Neural cell (in vitro differentiated cells): ENCODE measurements around the gene DENND1A. TPM values are rescaled to one million over a fixed set of nuclear protein-coding genes. Genes with fewer than 3 reads are reported as not detected.

ENCODE experiments used
- H2AFZ ChIP-seq: fragments of 200-600, 300-800 bp; sonication (generic), shearing (Covaris generic); 2 replicates; pipeline ENCODE4 v1.6.0; 2014; ENCODE audit warnings: low read depth, mild to moderate bottlenecking, antibody characterized with exemption, low read length, moderate library complexity
- H3F3A ChIP-seq: fragments of 200-600 bp; shearing (Covaris generic); 2 replicates; pipeline ENCODE4 v1.6.1; 2016; ENCODE audit warnings: mild to moderate bottlenecking, moderate library complexity, mixed read lengths, antibody characterized with exemption, low read length; ENCODE audit not compliant: insufficient read depth, poor library complexity, severe bottlenecking
- H3K27ac ChIP-seq: fragments of 200-600, 300-800 bp; sonication (generic), shearing (Covaris generic); 2 replicates; pipeline ENCODE4 v1.5.1; 2014; ENCODE audit warnings: mild to moderate bottlenecking, low read length, moderate library complexity
- H3K27me3 ChIP-seq: fragments of 300-800, 200-600 bp; sonication (generic), shearing (Covaris generic); 2 replicates; pipeline ENCODE4 v1.6.0; 2014; ENCODE audit warnings: mild to moderate bottlenecking, low read depth, low read length, moderate library complexity; ENCODE audit not compliant: insufficient read depth
- H3K36me3 ChIP-seq: fragments of 300-800, 200-600 bp; sonication (generic), shearing (Covaris generic); 2 replicates; pipeline ENCODE4 v1.5.1; 2014; ENCODE audit warnings: mild to moderate bottlenecking, antibody characterized with exemption, low read length, moderate library complexity; ENCODE audit not compliant: insufficient read depth
- H3K4me2 ChIP-seq: fragments of 300-800, 200-600 bp; sonication (generic), shearing (Covaris generic); 2 replicates; pipeline ENCODE4 v1.6.0; 2014; ENCODE audit warnings: mild to moderate bottlenecking, low read length
- H3K4me3 ChIP-seq: fragments of 300-800, 200-600 bp; sonication (generic), shearing (Covaris generic); 2 replicates; pipeline ENCODE4 v1.5.1; 2014; ENCODE audit warnings: mild to moderate bottlenecking, low read length, moderate library complexity
- H3K79me2 ChIP-seq: fragments of 200-600 bp; shearing (Covaris generic); replicated peaks from 2 replicates; pipeline ENCODE4 v1.6.0; 2014; ENCODE audit warnings: mild to moderate bottlenecking, low read length, moderate library complexity; ENCODE audit not compliant: insufficient read depth
- H3K9ac ChIP-seq: fragments of 300-800, 200-600 bp; sonication (generic), shearing (Covaris generic); 2 replicates; pipeline ENCODE4 v1.6.1; 2016; ENCODE audit warnings: mild to moderate bottlenecking, low read length, mixed read lengths
- H3K9me2 ChIP-seq: fragments of 200-600 bp; shearing (Covaris generic); 2 replicates; pipeline ENCODE4 v1.6.1; 2016; ENCODE audit warnings: mild to moderate bottlenecking, low read length, mixed read lengths; ENCODE audit not compliant: insufficient read depth
- H3K9me3 ChIP-seq: fragments of 200-600, 300-800 bp; sonication (generic), shearing (Covaris generic); 2 replicates; pipeline ENCODE4 v1.6.1; 2016; ENCODE audit warnings: mild to moderate bottlenecking, mixed run types, low read length, moderate library complexity, mixed read lengths
- H4K20me1 ChIP-seq: fragments of 200-600 bp; shearing (Covaris generic); 2 replicates; pipeline ENCODE4 v1.6.1; 2016; ENCODE audit warnings: mild to moderate bottlenecking, mixed run types; ENCODE audit not compliant: insufficient read depth
- CTCF ChIP-seq: fragments of 450-650 bp; IDR thresholded peaks from 2 replicates; pipeline ENCODE4 v1.5.1; 2014; ENCODE audit warnings: antibody characterized with exemption, mild to moderate bottlenecking, moderate library complexity; ENCODE audit not compliant: poor library complexity, severe bottlenecking
- EP300 ChIP-seq: fragments of 450-650 bp; conservative IDR thresholded peaks from 2 replicates; pipeline ENCODE4 v1.6.1; 2014; ENCODE audit warnings: antibody characterized with exemption, mild to moderate bottlenecking, moderate library complexity; ENCODE audit not compliant: poor library complexity, severe bottlenecking
- EZH2 ChIP-seq: fragments of 200-600, 300-800 bp; shearing (Covaris generic), sonication (generic); IDR thresholded peaks from 2 replicates; pipeline ENCODE4 v1.6.1; 2014; ENCODE audit warnings: antibody characterized with exemption, low read length, borderline replicate concordance, mild to moderate bottlenecking; ENCODE audit not compliant: insufficient read depth, poor library complexity, severe bottlenecking
- MXI1 ChIP-seq: fragments of 450-650 bp; conservative IDR thresholded peaks from 2 replicates; pipeline ENCODE4 v1.6.1; 2014; ENCODE audit warnings: antibody characterized with exemption, mild to moderate bottlenecking; ENCODE audit not compliant: poor library complexity, severe bottlenecking
- POLR2AphosphoS5 ChIP-seq: IDR thresholded peaks from 2 replicates; pipeline ENCODE4 v1.6.1; 2012
- RAD21 ChIP-seq: fragments of 450-650 bp; conservative IDR thresholded peaks from 2 replicates; pipeline ENCODE4 v1.6.1; 2014; ENCODE audit warnings: antibody characterized with exemption, mild to moderate bottlenecking, moderate library complexity
- SMC3 ChIP-seq: fragments of 450-650 bp; conservative IDR thresholded peaks from 2 replicates; pipeline ENCODE4 v1.6.1; 2014; ENCODE audit warnings: antibody characterized with exemption, mild to moderate bottlenecking, moderate library complexity; ENCODE audit not compliant: poor library complexity
- TAF1 ChIP-seq: IDR thresholded peaks from 2 replicates; pipeline ENCODE4 v1.6.1; 2012; ENCODE audit warnings: low read depth
- polyA plus RNA-seq: library from polyadenylated mRNA; depleted of rRNA; stranded (reverse); fragments of >200 nt; gene quantifications from 2 replicates; pipeline ENCODE4 v1.2.3, GENCODE V29; 2014
- TF ChIP-seq, protein P1 (sequence below): IDR thresholded peaks from 2 replicates; pipeline ENCODE4 v1.6.1; 2012; ENCODE audit warnings: borderline replicate concordance

DENND1A gene
- polyA plus RNA-seq, 1 donor from 2014 or later: 2.3 TPM

DNA sequence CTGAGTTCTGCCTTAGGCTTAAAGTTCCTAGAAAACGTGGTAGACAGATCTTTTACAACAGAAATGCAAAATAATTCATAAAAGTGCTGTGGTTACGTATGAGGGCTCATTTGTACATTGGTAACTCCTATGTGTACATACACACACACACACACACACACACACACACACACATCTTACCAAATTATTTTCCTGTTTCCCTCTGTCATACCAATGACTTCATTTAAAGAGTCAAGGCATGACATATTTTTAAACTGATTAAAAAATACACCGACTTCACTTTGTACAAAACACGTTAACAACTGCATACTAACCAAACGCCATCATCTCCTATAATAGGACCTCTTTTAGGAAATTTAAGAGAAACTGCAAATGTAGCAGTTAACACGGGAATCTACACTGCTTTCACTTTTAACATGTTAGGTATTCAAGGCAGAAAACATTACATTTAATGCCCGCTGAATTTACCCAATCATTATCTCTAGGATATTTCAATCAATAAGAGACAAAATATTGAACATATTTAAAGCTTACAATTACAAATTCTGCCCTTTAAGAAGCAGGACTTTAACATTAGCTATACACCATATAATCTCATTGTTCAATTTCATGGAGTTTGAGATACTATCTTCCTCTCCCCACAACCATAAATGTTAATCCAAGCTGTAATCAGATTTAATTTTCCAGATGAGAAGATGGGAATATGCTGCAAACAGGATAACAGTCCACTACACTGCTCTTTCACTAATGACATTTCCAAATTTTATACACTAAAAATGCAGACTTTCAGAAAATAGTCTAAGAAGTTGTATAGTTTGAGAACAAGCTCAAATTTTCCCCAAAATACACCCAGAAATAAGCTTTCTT is 133.1 kb downstream of the DENND1A start:
- Histone ChIP-seq H3K9me2 (no peaks in the 10 kb centered on the region), H3K9me3 (no peaks in the 10 kb centered on the region), H3K27me3 (no peaks in the 10 kb centered on the region), H3K36me3 (no peaks in the 10 kb centered on the region), H4K20me1 (no peaks in the 10 kb centered on the region), H2AFZ (no peak overlapping the region), H3K4me2 (no peak overlapping the region), H3F3A (no peaks in the 10 kb centered on the region), H3K27ac (no peak overlapping the region), H3K9ac (no peak overlapping the region), H3K79me2 (peaks cover 8% of the 10 kb centered on the region), H3K4me3 (no peak overlapping the region)
- TF ChIP-seq, protein P1, sequence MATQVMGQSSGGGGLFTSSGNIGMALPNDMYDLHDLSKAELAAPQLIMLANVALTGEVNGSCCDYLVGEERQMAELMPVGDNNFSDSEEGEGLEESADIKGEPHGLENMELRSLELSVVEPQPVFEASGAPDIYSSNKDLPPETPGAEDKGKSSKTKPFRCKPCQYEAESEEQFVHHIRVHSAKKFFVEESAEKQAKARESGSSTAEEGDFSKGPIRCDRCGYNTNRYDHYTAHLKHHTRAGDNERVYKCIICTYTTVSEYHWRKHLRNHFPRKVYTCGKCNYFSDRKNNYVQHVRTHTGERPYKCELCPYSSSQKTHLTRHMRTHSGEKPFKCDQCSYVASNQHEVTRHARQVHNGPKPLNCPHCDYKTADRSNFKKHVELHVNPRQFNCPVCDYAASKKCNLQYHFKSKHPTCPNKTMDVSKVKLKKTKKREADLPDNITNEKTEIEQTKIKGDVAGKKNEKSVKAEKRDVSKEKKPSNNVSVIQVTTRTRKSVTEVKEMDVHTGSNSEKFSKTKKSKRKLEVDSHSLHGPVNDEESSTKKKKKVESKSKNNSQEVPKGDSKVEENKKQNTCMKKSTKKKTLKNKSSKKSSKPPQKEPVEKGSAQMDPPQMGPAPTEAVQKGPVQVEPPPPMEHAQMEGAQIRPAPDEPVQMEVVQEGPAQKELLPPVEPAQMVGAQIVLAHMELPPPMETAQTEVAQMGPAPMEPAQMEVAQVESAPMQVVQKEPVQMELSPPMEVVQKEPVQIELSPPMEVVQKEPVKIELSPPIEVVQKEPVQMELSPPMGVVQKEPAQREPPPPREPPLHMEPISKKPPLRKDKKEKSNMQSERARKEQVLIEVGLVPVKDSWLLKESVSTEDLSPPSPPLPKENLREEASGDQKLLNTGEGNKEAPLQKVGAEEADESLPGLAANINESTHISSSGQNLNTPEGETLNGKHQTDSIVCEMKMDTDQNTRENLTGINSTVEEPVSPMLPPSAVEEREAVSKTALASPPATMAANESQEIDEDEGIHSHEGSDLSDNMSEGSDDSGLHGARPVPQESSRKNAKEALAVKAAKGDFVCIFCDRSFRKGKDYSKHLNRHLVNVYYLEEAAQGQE: no peak
- TF ChIP-seq SMC3 (no peak), POLR2AphosphoS5 (no peak), CTCF (no peak)

GRCh38 chr9:123796094-123796493 is 133.8 kb downstream of the DENND1A start:
- peaks cover 10% of the 10 kb centered on the region for H3K79me2 ChIP-seq
- no peaks in the 10 kb centered on the region for H3K9me2 ChIP-seq
- no peaks in the 10 kb centered on the region for H3F3A ChIP-seq
- no peaks in the 10 kb centered on the region for H3K27me3 ChIP-seq
- no peaks in the 10 kb centered on the region for H4K20me1 ChIP-seq
- no peak overlapping the region for H3K4me2 ChIP-seq
- no peak overlapping the region for H3K9ac ChIP-seq
- TF ChIP-seq POLR2AphosphoS5 (no peak), MXI1 (no peak)
- no peaks in the 10 kb centered on the region for H3K36me3 ChIP-seq
- H2AFZ ChIP-seq: no peak overlapping the region
- no peak overlapping the region for H3K4me3 ChIP-seq
- no peak overlapping the region for H3K27ac ChIP-seq
- H3K9me3 ChIP-seq: no peaks in the 10 kb centered on the region

DNA sequence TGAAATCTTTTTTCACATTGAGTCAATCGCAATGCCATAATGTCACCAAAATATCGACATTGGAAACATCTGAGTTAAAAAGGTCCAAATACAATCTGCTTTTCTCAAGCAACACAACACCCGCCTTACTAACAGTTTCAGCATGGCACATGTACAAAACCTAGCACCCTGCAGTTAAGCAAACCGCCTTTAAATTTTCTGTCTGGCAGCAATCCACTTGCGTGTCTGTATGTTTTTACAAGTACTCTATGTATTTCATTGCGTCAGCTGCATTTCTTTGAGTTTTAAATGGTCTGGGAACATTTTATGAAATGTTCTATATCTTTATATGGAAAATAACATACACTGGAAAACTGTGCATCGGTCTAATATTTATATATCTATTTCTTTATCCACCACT is 134.6 kb downstream of the DENND1A start:
- Histone ChIP-seq H3K27ac (no peak overlapping the region), H4K20me1 (no peaks in the 10 kb centered on the region), H3K79me2 (peaks cover 13% of the 10 kb centered on the region), H3F3A (no peaks in the 10 kb centered on the region), H3K4me2 (no peak overlapping the region), H3K4me3 (no peak overlapping the region), H3K9ac (no peak overlapping the region), H3K36me3 (no peaks in the 10 kb centered on the region), H2AFZ (no peak overlapping the region), H3K9me3 (no peaks in the 10 kb centered on the region), H3K27me3 (no peaks in the 10 kb centered on the region), H3K9me2 (no peaks in the 10 kb centered on the region)
- no peak for TF ChIP-seq TAF1
- no peak for TF ChIP-seq MXI1
- no peak for TF ChIP-seq POLR2AphosphoS5
- TF ChIP-seq SMC3: no peak
- no peak for TF ChIP-seq CTCF
- no peak for TF ChIP-seq EP300
- TF ChIP-seq EZH2: no peak
- TF ChIP-seq, protein P1: no peak
- no peak for TF ChIP-seq RAD21
